GM12892 (cell line): ENCODE results near the gene DCLK2.

Experiments used
- POLR2A ChIP-seq: IDR thresholded peaks from 2 replicates; pipeline ENCODE4 v1.6.1; 2011; ENCODE audit warnings: low read depth, low read length, control low read depth
- TAF1 ChIP-seq: IDR thresholded peaks from 2 replicates; pipeline ENCODE4 v1.6.1; 2011; ENCODE audit warnings: low read depth, mild to moderate bottlenecking, control low read depth, low read length, borderline replicate concordance

DNA sequence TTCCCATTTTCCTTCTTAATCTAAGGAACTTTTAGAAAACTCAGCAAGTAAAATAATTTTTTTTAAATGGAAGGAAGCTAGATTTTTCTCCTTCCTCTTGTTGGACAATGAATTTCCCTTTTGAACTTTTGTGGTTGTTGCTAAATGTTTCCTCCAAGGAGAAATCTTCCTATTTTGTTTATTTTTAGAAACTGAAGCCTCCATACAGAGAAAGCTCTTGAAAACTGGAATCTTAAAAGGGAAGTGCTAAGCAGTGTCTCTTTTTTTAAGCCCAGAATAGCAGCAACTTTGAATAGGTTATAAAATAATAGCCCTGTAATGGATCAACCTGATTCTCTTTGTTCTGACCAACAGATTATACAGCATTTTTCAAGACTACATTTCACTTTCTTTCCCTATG, 15.1 kb upstream of the DCLK2 start:
- no peak for TF ChIP-seq POLR2A
- TF ChIP-seq TAF1, result no peak
